RWPE2 (cell line): ENCODE results near the gene DUSP9.

Experiments
- ATAC-seq: fragments of 200-7000 bp; cut with Tn5 transposase; 3 replicates; pipeline ENCODE4 v1.9.1; 2021; ENCODE audit warnings: low read depth
- DNase-seq: peaks from one replicate; pipeline ENCODE4 v3.0.0-alpha.2; 2020; ENCODE audit warnings: low spot score
- H3K27ac ChIP-seq: fragments of 450-650 bp; 2 replicates; pipeline ENCODE4 v1.5.1; 2017; ENCODE audit warnings: mild to moderate bottlenecking; ENCODE audit not compliant: poor library complexity, severe bottlenecking
- H3K27me3 ChIP-seq: fragments of 250-450 bp; sonication (Bioruptor Pico); 2 replicates; pipeline ENCODE4 v1.5.1; 2021; ENCODE audit warnings: mild to moderate bottlenecking, moderate library complexity; ENCODE audit not compliant: insufficient read depth, poor library complexity, severe bottlenecking
- H3K36me3 ChIP-seq: fragments of 250-450 bp; sonication (Bioruptor Pico); 2 replicates; pipeline ENCODE4 v1.5.1; 2020; ENCODE audit warnings: low read depth, mild to moderate bottlenecking, moderate library complexity
- H3K4me1 ChIP-seq: fragments of 250-450 bp; sonication (Bioruptor Pico); 2 replicates; pipeline ENCODE4 v1.5.1; 2021; ENCODE audit warnings: mild to moderate bottlenecking, moderate library complexity; ENCODE audit not compliant: insufficient read depth, poor library complexity, severe bottlenecking
- H3K4me3 ChIP-seq: fragments of 250-450 bp; sonication (Bioruptor Pico); 2 replicates; pipeline ENCODE4 v1.5.1; 2021; ENCODE audit warnings: mild to moderate bottlenecking, moderate library complexity; ENCODE audit not compliant: severe bottlenecking
- H3K9me3 ChIP-seq: fragments of 250-450 bp; sonication (Bioruptor Pico); 2 replicates; pipeline ENCODE4 v1.5.1; 2021; ENCODE audit warnings: mild to moderate bottlenecking, moderate library complexity; ENCODE audit not compliant: severe bottlenecking
- CTCF ChIP-seq: fragments of 450-650 bp; IDR thresholded peaks from one replicate; pipeline ENCODE4 v1.5.1; 2017; ENCODE audit warnings: mild to moderate bottlenecking, moderate library complexity; ENCODE audit not compliant: poor library complexity, severe bottlenecking

The DUSP9 gene

GRCh38 chrX:153642655-153643430 lies 4.2 kb upstream of the DUSP9 start:
- Histone ChIP-seq H3K27me3 (peaks cover 18% of the 10 kb centered on the region), H3K9me3 (no peaks in the 10 kb centered on the region), H3K36me3 (no peaks in the 10 kb centered on the region), H3K4me1 (peaks cover 5% of the 10 kb centered on the region), H3K27ac (no peak overlapping the region), H3K4me3 (no peak overlapping the region)
- TF ChIP-seq CTCF, result no peak
- ATAC-seq (no peak), DNase-seq (peak; percentile 23)

GRCh38 chrX:153643431-153644351 lies 3.3 kb upstream of the DUSP9 start:
- no peak for TF ChIP-seq CTCF
- DNase-seq (peak; percentile 24), ATAC-seq (no peak)
- no peaks in the 10 kb centered on the region for H3K36me3 ChIP-seq
- H3K27ac ChIP-seq, result no peak overlapping the region
- H3K9me3 ChIP-seq, result no peaks in the 10 kb centered on the region
- peaks cover 18% of the 10 kb centered on the region for H3K27me3 ChIP-seq
- no peak overlapping the region for H3K4me3 ChIP-seq
- peaks cover 5% of the 10 kb centered on the region for H3K4me1 ChIP-seq

GRCh38 chrX:153644356-153645125 lies 2.5 kb upstream of the DUSP9 start:
- DNase-seq, result peak; percentile 32
- H3K4me1 ChIP-seq, result peaks cover 5% of the 10 kb centered on the region
- no peaks in the 10 kb centered on the region for H3K9me3 ChIP-seq
- no peak for TF ChIP-seq CTCF
- peaks cover 18% of the 10 kb centered on the region for H3K27me3 ChIP-seq
- H3K36me3 ChIP-seq, result no peaks in the 10 kb centered on the region
- no peak overlapping the region for H3K4me3 ChIP-seq
- no peak overlapping the region for H3K27ac ChIP-seq
- ATAC-seq, result no peak

GRCh38 chrX:153645151-153645550 lies 1.9 kb upstream of the DUSP9 start:
- no peaks in the 10 kb centered on the region for H3K9me3 ChIP-seq
- no peak for ATAC-seq
- H3K4me3 ChIP-seq, result no peak overlapping the region
- no peak for DNase-seq
- H3K27ac ChIP-seq, result no peak overlapping the region
- H3K27me3 ChIP-seq, result peaks cover 18% of the 10 kb centered on the region
- no peaks in the 10 kb centered on the region for H3K36me3 ChIP-seq
- peaks cover 5% of the 10 kb centered on the region for H3K4me1 ChIP-seq
- TF ChIP-seq CTCF, result no peak
